Large intestine (tissue), 3 donors: ENCODE measurements around the gene TBPL2. TPM values are rescaled to one million over a fixed set of nuclear protein-coding genes. Genes with fewer than 3 reads are reported as not detected.
"Not testable (repeated sequence)": the region's sequence is repeated elsewhere in the genome, so short reads cannot be mapped to it uniquely, and the experiment has no call there.

ENCODE experiments used
- DNase-seq, 2 donors: peaks; one replicate each; pipeline versions ENCODE4 v3.0.0 to v3.0.0-alpha.2; 2013
- H3K27ac ChIP-seq: one replicate; pipeline ENCODE4 v1.5.1; 2013; ENCODE audit warnings: low read length
- H3K27me3 ChIP-seq: 2 replicates; pipeline ENCODE4 v1.6.1; 2013; ENCODE audit warnings: low read length; ENCODE audit not compliant: control insufficient read depth, insufficient read depth
- H3K36me3 ChIP-seq: 2 replicates; pipeline ENCODE4 v1.6.1; 2013; ENCODE audit warnings: low read length; ENCODE audit not compliant: control insufficient read depth, insufficient read depth
- H3K4me1 ChIP-seq: one replicate; pipeline ENCODE4 v1.6.1; 2013; ENCODE audit warnings: low read length; ENCODE audit not compliant: control insufficient read depth, insufficient read depth
- H3K4me3 ChIP-seq: one replicate; pipeline ENCODE4 v1.5.1; 2013; ENCODE audit warnings: low read length
- H3K9me3 ChIP-seq: one replicate; pipeline ENCODE4 v1.6.1; 2013; ENCODE audit warnings: mild to moderate bottlenecking, low read depth, low read length, moderate library complexity; ENCODE audit not compliant: control insufficient read depth
- WGBS: methylation state at CpG from one replicate; pipeline ENCODE4 v1.1.5; 2013; ENCODE audit warnings: low lambda C conversion rate; ENCODE audit not compliant: insufficient coverage; 5-methylcytosine and 5-hydroxymethylcytosine counted together
- polyA plus RNA-seq: library from polyadenylated mRNA; unstranded; fragments of 120-200 nt; gene quantifications from one replicate; pipeline ENCODE4 v1.2.1, GENCODE V29; 2013

Gene TBPL2
- polyA plus RNA-seq, 1 donor: 0.01 TPM

DNA sequence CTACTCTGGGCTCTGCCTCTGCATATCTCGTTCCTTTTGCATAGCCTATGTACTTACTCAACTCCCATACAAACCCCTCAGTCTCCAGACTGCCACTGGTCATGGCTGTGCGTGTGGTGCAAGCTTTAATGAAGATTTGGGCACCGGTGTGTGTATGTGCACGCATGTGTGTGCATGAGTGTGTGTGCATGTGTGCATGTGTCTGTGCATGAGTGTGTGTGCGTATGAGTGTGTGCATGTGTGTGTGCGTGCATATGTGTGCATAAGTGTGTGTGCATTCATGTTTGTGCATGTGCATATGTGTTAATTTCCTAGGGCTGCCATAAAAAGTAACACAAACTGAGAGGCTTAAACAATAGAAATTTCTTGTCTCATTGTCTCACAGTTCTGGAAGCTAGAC is 17.1 kb upstream of the TBPL2 start:
- WGBS: no CpG with 5 or more reads among the region's 6 CpGs
- H3K4me1 ChIP-seq: peaks cover 8% of the 10 kb centered on the region
- H3K4me3 ChIP-seq: no peak overlapping the region
- H3K36me3 ChIP-seq: no peaks in the 10 kb centered on the region
- no peak overlapping the region for H3K27ac ChIP-seq
- no peaks in the 10 kb centered on the region for H3K27me3 ChIP-seq
- H3K9me3 ChIP-seq: no peaks in the 10 kb centered on the region
- no peak for DNase-seq

DNA sequence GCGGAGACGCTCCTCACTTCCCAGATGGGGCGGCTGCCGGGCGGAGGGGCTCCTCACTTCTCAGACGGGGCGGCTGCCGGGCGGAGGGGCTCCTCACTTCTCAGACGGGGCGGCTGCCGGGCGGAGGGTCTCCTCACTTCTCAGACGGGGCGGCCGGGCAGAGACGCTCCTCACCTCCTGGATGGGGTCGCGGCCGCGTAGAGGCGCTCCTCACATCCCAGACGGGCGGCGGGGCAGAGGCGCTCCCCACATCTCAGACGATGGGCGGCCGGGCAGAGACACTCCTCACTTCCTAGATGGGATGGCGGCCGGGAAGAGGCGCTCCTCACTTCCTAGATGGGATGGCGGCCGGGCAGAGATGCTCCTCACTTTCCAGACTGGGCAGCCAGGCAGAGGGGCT is 16.0 kb upstream of the TBPL2 start:
- not testable (repeated sequence) for H3K4me1 ChIP-seq, H3K4me3 ChIP-seq, H3K27me3 ChIP-seq, DNase-seq, H3K9me3 ChIP-seq, H3K27ac ChIP-seq, H3K36me3 ChIP-seq
- no CpG with 5 or more reads among the region's 34 CpGs for WGBS

DNA sequence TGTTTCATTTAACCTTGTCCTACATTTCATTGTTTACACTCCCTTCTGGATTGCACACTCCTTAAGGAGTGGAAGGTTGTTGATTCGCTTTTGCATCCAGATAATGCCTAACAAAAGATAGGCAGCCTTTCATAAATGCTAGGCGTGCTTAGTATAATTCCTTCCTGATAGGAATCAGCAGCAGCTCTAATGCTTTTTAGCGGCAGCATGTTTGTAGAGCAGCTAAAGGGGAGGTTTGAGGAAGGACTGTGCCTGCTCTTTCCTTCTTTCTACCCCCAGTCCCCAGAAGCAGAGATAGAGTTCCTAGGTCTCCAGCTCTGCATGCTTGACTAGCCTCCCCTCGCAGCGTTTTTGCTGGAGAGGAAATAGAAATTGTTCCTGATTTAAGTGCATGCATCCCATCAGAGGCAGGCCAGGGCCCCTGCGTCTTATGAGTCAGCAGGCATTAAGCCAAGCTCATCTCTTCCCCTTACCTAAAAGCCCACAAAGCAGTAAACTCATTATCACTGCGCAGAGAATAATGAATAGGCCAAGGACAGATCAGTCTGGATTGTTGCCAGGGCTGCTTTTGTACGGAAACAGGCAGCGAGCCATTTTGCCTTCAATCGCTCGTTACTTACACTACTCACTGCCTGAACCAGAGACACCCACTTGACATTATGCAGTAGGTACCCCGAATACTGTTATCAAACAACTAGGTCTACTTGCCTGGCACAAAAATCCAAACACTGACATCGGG is 14.0 kb upstream of the TBPL2 start:
- Histone ChIP-seq H3K4me1 (peaks cover 8% of the 10 kb centered on the region), H3K27ac (no peak overlapping the region), H3K9me3 (no peaks in the 10 kb centered on the region), H3K36me3 (no peaks in the 10 kb centered on the region), H3K27me3 (no peaks in the 10 kb centered on the region), H3K4me3 (no peak overlapping the region)
- DNase-seq: peak in 1 of 2 donors; percentile 70
- no CpG with 5 or more reads among the region's 13 CpGs for WGBS

DNA sequence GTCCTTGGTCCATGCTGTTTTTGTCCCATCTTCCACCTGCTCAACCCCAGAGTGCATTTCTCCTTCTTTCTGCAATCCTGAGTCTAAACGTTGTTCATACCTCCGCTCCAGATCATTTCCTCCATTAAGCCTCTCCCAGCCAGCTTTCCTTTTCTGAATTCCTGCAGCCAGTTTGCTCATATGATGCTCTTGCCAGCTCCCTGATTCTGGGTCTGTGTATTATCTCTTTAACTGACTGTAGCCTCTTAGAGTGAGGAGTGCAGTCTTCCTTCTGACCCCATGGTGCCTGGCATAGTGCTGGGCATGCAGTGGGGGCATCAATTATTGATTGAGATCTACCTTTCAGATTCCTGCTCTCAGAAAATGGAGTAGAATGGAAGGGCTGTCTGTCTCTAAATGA is 11.5 kb upstream of the TBPL2 start:
- Histone ChIP-seq H3K9me3 (no peaks in the 10 kb centered on the region), H3K27ac (no peak overlapping the region), H3K36me3 (no peaks in the 10 kb centered on the region), H3K4me3 (no peak overlapping the region), H3K27me3 (no peaks in the 10 kb centered on the region), H3K4me1 (peaks cover 8% of the 10 kb centered on the region)
- WGBS: 70% methylated on average over 2 of the region's 2 CpGs
- DNase-seq: no peak

DNA sequence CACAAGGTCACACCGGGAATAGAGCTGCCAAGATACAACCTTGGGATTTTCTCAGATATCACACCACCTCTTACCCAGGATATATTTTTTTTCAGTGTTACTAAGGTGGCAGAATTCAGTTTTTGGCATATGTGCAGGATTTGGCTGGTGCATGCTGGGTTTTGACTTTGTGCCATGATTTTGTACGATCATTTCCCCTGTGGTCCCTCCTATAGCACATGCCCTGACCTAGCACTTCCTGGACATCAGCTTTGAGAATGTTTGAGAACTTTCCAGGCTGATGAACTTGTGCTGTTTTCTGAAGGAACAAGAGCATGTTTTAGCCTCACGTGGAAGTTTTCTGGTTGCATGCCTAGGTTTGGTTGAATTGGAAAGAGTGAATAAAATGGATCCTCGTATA is 11.0 kb upstream of the TBPL2 start:
- no CpG with 5 or more reads among the region's 4 CpGs for WGBS
- H3K36me3 ChIP-seq: no peaks in the 10 kb centered on the region
- H3K4me1 ChIP-seq: peaks cover 8% of the 10 kb centered on the region
- H3K27ac ChIP-seq: no peak overlapping the region
- no peaks in the 10 kb centered on the region for H3K9me3 ChIP-seq
- no peak overlapping the region for H3K4me3 ChIP-seq
- no peaks in the 10 kb centered on the region for H3K27me3 ChIP-seq
- DNase-seq: no peak

DNA sequence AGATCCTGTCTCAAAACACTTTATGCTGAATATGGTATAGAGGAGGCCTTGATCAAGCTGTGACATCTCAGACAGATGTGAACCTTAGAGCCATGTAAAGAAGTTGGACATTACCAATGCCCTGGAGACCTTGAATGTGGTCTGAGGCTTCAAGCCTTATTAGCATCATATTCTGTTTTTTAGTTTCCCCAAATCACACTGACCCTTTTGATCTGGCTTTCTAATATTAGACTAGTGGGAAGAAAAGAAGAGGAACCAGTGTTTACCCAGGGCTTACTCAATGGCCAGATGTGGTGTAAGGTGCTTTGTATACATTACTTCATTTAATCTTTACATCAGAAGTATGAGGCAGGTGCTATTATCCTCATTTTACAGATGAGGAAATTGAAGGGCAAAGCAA is 10.6 kb upstream of the TBPL2 start:
- Histone ChIP-seq H3K4me3 (no peak overlapping the region), H3K36me3 (no peaks in the 10 kb centered on the region), H3K27me3 (no peaks in the 10 kb centered on the region), H3K9me3 (no peaks in the 10 kb centered on the region), H3K27ac (no peak overlapping the region), H3K4me1 (peaks cover 8% of the 10 kb centered on the region)
- DNase-seq: no peak

DNA sequence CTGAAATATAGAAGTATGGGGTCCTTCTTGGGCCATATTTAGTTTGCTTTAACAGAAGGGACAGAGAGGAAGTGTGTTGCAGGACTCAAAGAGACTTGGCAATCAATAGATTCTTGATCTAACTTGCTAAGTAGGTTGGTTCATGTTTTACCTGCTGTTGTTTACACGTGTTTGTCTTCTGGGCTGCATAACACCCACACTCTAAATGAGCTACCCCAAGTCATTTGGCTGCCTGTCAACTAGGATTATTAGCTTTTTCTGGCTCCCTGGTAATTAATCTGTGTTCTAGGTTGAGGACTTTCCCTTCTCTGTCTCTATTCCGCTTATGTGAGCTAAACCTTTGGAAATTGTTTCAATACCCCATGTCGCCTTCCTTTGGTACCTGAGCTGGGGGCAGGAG is 10.1 kb upstream of the TBPL2 start:
- DNase-seq: no peak
- Histone ChIP-seq H3K27me3 (no peaks in the 10 kb centered on the region), H3K36me3 (no peaks in the 10 kb centered on the region), H3K4me1 (peaks cover 8% of the 10 kb centered on the region), H3K4me3 (no peak overlapping the region), H3K9me3 (no peaks in the 10 kb centered on the region), H3K27ac (no peak overlapping the region)
- 100% methylated on average over 1 of the region's 3 CpGs for WGBS

DNA sequence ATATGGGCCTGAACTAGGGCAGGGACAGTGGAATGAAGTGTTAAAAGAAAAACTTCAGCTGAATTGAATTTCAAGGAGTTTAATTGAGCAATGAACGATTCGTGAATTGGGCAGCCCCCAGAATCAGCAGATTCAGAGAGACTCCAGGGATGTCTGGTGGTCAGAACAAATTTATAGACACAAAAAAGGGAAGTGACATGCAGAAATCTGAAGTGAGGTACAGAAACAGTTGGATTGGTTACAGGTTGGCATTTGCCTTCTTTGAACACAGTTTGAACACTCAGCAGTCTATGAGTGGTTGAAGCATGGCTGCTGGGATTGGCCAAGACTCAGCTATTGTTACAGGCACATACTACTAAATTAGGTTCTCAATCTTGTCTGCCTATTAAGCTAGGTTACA is 9.7 kb upstream of the TBPL2 start:
- no peak overlapping the region for H3K27ac ChIP-seq
- H3K4me3 ChIP-seq: no peak overlapping the region
- H3K36me3 ChIP-seq: no peaks in the 10 kb centered on the region
- 100% methylated on average over 2 of the region's 2 CpGs for WGBS
- no peak for DNase-seq
- H3K9me3 ChIP-seq: no peaks in the 10 kb centered on the region
- no peaks in the 10 kb centered on the region for H3K27me3 ChIP-seq
- H3K4me1 ChIP-seq: peaks cover 8% of the 10 kb centered on the region

DNA sequence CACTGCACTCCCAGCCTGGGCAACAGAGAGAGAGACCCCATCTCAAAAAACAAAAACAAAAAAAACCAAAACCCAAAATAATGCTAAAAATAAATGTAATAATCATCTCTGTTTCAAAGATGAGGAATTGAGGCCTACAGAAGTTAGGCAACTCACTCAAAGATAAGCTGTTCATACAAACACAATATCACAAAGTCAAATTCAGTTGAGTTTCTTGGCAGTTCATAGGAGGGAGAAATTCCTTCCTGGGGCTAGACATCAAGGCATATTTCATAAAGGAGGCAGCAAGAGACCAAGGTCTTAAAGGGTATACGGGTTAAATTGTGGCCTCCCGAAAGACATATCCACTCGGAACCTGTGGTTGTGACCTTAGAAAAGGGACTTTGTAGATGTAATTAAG is 8.7 kb upstream of the TBPL2 start:
- H3K27me3 ChIP-seq: no peaks in the 10 kb centered on the region
- no peaks in the 10 kb centered on the region for H3K9me3 ChIP-seq
- no peak overlapping the region for H3K27ac ChIP-seq
- H3K36me3 ChIP-seq: no peaks in the 10 kb centered on the region
- DNase-seq: no peak
- H3K4me1 ChIP-seq: no peaks in the 10 kb centered on the region
- no peak overlapping the region for H3K4me3 ChIP-seq
- WGBS: 84% methylated on average over 3 of the region's 3 CpGs

DNA sequence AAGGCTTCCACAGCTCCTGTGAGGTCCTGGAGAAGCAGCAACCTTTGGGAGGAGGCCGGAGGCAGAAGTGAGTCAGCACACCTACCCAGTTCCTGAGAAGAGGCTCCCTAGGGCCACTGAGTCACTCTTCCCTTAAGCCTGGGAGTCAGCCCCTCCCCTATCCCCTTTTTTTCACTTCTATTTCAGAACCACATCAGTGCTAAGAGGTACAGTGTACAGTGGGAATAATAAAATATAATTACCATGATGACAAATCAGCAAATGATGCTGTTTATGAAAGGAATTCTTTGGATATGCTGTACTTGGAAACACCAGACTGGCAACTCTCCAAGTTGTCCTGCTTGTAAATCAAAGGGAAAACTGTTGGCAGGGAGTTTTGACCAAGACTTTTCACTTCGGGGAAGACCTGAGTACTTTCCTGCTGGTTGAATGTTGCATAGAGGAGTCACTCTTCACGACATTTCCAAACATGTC is 7.8 kb upstream of the TBPL2 start:
- no peaks in the 10 kb centered on the region for H3K27me3 ChIP-seq
- H3K4me3 ChIP-seq: no peak overlapping the region
- WGBS: no CpG with 5 or more reads among the region's 3 CpGs
- no peak for DNase-seq
- no peaks in the 10 kb centered on the region for H3K36me3 ChIP-seq
- H3K9me3 ChIP-seq: no peaks in the 10 kb centered on the region
- H3K4me1 ChIP-seq: no peaks in the 10 kb centered on the region
- no peak overlapping the region for H3K27ac ChIP-seq

DNA sequence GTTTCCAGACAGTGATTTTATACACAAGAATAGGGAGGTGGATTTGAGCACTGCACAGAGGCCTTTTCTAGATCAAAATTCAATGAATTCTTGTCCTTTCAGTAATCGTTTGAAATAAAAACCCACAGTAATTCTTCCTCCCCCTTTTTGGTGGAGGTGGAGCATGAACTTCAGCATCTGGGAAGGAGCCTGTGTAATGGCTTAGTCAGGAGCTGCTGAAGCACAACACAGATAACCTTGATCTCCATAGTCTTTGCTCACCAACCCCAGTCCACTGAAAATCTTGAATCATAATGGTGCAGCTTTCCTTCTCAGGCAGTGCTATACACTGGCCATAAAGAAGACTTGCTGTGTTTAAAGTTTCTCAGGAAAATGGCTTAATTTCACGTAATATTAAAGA is 6.4 kb upstream of the TBPL2 start:
- no peaks in the 10 kb centered on the region for H3K4me1 ChIP-seq
- no peak overlapping the region for H3K27ac ChIP-seq
- H3K9me3 ChIP-seq: no peaks in the 10 kb centered on the region
- WGBS: 100% methylated on average over 1 of the region's 2 CpGs
- no peak overlapping the region for H3K4me3 ChIP-seq
- no peaks in the 10 kb centered on the region for H3K36me3 ChIP-seq
- DNase-seq: peak in 1 of 2 donors; percentile 31
- H3K27me3 ChIP-seq: no peaks in the 10 kb centered on the region
